ENCODE measurements around the gene TEX44.
"Not testable (repeated sequence)": the region's sequence is repeated elsewhere in the genome, so short reads cannot be mapped to it uniquely, and the experiment has no call there.

TEX44 gene

DNA sequence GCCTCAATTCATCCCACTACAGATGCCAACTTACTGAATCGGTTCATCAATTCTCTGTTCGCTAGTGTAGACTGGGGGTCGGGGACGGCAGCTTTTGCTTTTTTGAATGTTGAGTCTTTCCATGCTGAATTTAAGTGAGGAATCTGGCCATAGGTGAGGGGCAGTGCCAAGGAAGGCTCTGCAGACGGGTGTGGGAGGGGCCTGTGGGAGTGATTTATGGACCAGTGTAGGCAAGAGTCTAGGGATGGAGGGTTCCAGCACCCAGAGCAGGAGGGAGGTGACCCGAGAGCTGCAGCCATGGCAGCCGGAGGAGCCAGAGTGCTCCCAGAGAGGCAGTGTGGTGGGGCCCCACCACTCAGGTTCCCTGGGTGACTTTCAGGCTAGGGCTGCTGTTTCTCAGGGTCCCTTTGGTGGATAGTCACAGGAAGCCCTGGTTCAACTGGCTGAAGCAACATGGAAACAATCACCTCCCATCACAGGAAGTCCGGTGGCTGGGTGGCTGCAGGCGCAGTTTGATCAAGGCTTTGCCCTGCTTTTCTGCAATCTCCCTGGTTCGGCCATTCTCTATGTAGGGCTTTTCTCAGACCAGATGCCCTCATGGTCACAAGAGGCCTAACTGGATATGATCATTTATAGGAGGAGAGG, 16.9 kb upstream of the TEX44 start:
- no peaks in the 10 kb centered on the region for H3K27me3 ChIP-seq (ENCODE audit: insufficient read depth, poor library complexity, severe bottlenecking)
- H3K4me3 ChIP-seq (replicated peaks; ENCODE audit: insufficient read depth, low read length), result no peak overlapping the region
- TF ChIP-seq REST (IDR thresholded peaks at IDR 0.05; ENCODE audit: insufficient replicate concordance, low read depth), result no peak
- TF ChIP-seq, protein P1, sequence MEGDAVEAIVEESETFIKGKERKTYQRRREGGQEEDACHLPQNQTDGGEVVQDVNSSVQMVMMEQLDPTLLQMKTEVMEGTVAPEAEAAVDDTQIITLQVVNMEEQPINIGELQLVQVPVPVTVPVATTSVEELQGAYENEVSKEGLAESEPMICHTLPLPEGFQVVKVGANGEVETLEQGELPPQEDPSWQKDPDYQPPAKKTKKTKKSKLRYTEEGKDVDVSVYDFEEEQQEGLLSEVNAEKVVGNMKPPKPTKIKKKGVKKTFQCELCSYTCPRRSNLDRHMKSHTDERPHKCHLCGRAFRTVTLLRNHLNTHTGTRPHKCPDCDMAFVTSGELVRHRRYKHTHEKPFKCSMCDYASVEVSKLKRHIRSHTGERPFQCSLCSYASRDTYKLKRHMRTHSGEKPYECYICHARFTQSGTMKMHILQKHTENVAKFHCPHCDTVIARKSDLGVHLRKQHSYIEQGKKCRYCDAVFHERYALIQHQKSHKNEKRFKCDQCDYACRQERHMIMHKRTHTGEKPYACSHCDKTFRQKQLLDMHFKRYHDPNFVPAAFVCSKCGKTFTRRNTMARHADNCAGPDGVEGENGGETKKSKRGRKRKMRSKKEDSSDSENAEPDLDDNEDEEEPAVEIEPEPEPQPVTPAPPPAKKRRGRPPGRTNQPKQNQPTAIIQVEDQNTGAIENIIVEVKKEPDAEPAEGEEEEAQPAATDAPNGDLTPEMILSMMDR (IDR thresholded peaks at IDR 0.05; ENCODE audit: insufficient read depth, low read length), result no peak
- TF ChIP-seq POLR2AphosphoS5 (IDR thresholded peaks at IDR 0.05; ENCODE audit: low read depth), result no peak
- no peak for TF ChIP-seq SPI1 (IDR thresholded peaks at IDR 0.05; ENCODE audit: borderline replicate concordance, low read depth)
- no peak for TF ChIP-seq GABPA (IDR thresholded peaks at IDR 0.05; ENCODE audit: low read depth)
- no peak overlapping the region for H3K27ac ChIP-seq (replicated peaks)
- no peak for DNase-seq (ENCODE audit: low read depth in 1 of 2, low spot score in 1 of 2)

DNA sequence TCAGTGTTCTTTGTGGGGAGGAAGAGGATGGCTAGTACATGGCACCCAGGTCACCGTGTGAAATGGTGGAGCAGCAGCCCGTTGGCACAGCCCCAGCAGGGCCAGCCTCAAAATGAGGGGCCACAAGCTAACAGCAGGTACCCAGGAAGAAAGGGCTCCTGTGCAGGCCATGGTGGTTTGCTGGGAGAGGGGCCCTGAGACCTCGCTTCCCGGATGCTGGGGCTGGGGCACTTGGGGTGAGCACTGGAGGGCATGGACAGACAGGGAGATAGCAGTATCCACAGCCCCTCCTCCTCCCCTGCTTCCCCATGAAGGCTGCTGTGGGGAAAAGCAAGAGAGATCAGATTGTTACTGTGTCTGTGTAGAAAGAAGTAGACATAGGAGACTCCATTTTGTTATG, 16.2 kb upstream of the TEX44 start:
- Histone ChIP-seq H3K4me3 (replicated peaks; ENCODE audit: insufficient read depth, low read length) (no peak overlapping the region), H3K27me3 (ENCODE audit: insufficient read depth, poor library complexity, severe bottlenecking) (no peaks in the 10 kb centered on the region), H3K27ac (replicated peaks) (no peak overlapping the region)
- DNase-seq (ENCODE audit: low read depth in 1 of 2, low spot score in 1 of 2), result no peak
- no peak for TF ChIP-seq POLR2AphosphoS5 (IDR thresholded peaks at IDR 0.05; ENCODE audit: low read depth)
- TF ChIP-seq REST (IDR thresholded peaks at IDR 0.05; ENCODE audit: insufficient replicate concordance, low read depth), result no peak
- TF ChIP-seq, protein P1 (IDR thresholded peaks at IDR 0.05; ENCODE audit: insufficient read depth, low read length), result no peak
- no peak for TF ChIP-seq SPI1 (IDR thresholded peaks at IDR 0.05; ENCODE audit: borderline replicate concordance, low read depth)
- no peak for TF ChIP-seq GABPA (IDR thresholded peaks at IDR 0.05; ENCODE audit: low read depth)

DNA sequence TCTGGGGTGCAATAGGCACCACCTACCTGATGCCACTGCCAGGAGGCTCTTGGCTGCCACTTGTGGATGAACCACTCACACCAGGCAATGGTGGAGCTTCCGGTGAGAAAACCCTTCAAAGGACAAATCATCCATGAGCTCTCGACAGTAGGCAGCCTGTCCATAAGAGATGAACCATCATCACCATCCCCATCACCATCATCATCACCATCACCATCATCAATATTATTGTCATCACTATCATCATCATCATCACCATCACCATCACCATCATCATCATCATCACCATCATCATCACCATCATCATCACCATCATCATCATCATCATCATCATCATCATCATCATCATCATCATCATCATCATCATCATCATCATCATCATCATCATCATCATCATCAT, 14.0 kb upstream of the TEX44 start:
- H3K27me3 ChIP-seq (ENCODE audit: insufficient read depth, poor library complexity, severe bottlenecking); H3K4me3 ChIP-seq (replicated peaks; ENCODE audit: insufficient read depth, low read length); DNase-seq (ENCODE audit: low read depth in 1 of 2, low spot score in 1 of 2); H3K27ac ChIP-seq (replicated peaks): not testable (repeated sequence)

DNA sequence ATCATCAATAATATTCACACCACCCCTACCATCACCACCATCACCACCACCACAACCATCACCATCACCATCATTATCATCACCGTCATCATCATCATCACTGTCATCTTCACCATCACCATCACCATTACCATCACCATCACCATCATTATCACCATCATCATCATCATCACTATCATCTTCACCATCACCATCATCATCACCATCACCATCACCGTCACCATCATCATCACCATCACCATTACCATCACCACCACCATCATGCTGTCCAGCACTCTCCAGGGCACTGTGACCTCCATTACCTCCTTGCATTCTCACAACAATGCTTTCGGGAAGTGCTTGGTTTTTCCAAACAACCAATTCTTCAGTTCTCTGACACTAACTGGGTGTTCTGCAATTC, 13.1 kb upstream of the TEX44 start:
- Histone ChIP-seq H3K27ac (replicated peaks) (no peak overlapping the region), H3K27me3 (ENCODE audit: insufficient read depth, poor library complexity, severe bottlenecking) (no peaks in the 10 kb centered on the region), H3K4me3 (replicated peaks; ENCODE audit: insufficient read depth, low read length) (no peak overlapping the region)
- TF ChIP-seq SPI1 (IDR thresholded peaks at IDR 0.05; ENCODE audit: borderline replicate concordance, low read depth), result no peak
- TF ChIP-seq GABPA (IDR thresholded peaks at IDR 0.05; ENCODE audit: low read depth), result no peak
- no peak for TF ChIP-seq POLR2AphosphoS5 (IDR thresholded peaks at IDR 0.05; ENCODE audit: low read depth)
- DNase-seq (ENCODE audit: low read depth in 1 of 2, low spot score in 1 of 2), result no peak

- DNase-seq (ENCODE audit: low read depth in 1 of 2, low spot score in 1 of 2), result no peak
- Histone ChIP-seq H3K27me3 (ENCODE audit: insufficient read depth, poor library complexity, severe bottlenecking) (no peaks in the 10 kb centered on the region), H3K27ac (replicated peaks) (no peak overlapping the region), H3K4me3 (replicated peaks; ENCODE audit: insufficient read depth, low read length) (no peak overlapping the region)
- no peak for TF ChIP-seq SPI1 (IDR thresholded peaks at IDR 0.05; ENCODE audit: borderline replicate concordance, low read depth)
- TF ChIP-seq, protein P1 (IDR thresholded peaks at IDR 0.05; ENCODE audit: insufficient read depth, low read length), result no peak
Observed at GRCh38 chr2:231581328-231581727, 11.3 kb upstream of the TEX44 start.

All from HL-60 (cell line).